Tibial artery (tissue), 4 donors: Measurements from ENCODE around the gene BCKDK.
"Not testable (repeated sequence)": the region's sequence is repeated elsewhere in the genome, so short reads cannot be mapped to it uniquely, and the experiment has no call there.

Experiments used
- DNase-seq, 2 donors: peaks; one replicate each; pipeline ENCODE4 v3.0.0-alpha.2; 2019
- H3K27ac ChIP-seq, 2 donors: fragments of 200-600 bp; sonication (generic) in 1 of 2; 1 replicate in 1 of 2; 2 replicates in 1 of 2; pipeline ENCODE4 v1.5.1; 2018 to 2019; ENCODE audit warnings: mild to moderate bottlenecking in 1 of 2
- H3K27me3 ChIP-seq, 2 donors: fragments of 200-600 bp; sonication (generic) in 1 of 2; one replicate each; pipeline versions ENCODE4 v1.5.1 to v1.6.0; 2016 to 2019
- H3K36me3 ChIP-seq, 3 donors: fragments of 200-600 bp; sonication (generic) in 2 of 3; one replicate each; pipeline ENCODE4 v1.5.1; 2016 to 2019; ENCODE audit warnings: mild to moderate bottlenecking in 2 of 3
- H3K4me1 ChIP-seq, 4 donors: fragments of 200-600 bp; sonication (generic) in 2 of 4; 1 replicate in 3 of 4; 2 replicates in 1 of 4; pipeline ENCODE4 v1.5.1; 2016 to 2019
- H3K4me3 ChIP-seq, 2 donors: fragments of 200-600 bp; sonication (generic) in 1 of 2; 1 replicate in 1 of 2; 2 replicates in 1 of 2; pipeline ENCODE4 v1.5.1; 2018 to 2019; ENCODE audit warnings: mild to moderate bottlenecking in 2 of 2
- H3K9me3 ChIP-seq, 3 donors: fragments of 200-600 bp; sonication (generic) in 1 of 3; one replicate each; pipeline ENCODE4 v1.5.1; 2016 to 2019
- CTCF ChIP-seq, 2 experiments: fragments of 200-600 bp in 1 of 2; fragments of 450-650 bp in 1 of 2; IDR thresholded peaks; one replicate each; pipeline ENCODE4 v1.5.1; 2017 to 2019; ENCODE audit warnings: antibody characterized with exemption in 2 of 2, mild to moderate bottlenecking in 1 of 2, moderate library complexity in 1 of 2
- intact Hi-C: fragments of 100-400 bp; cut with DNase I; formaldehyde crosslinking; loops from one replicate; pipeline ENCODE4 v1.15.0; 2023; ENCODE audit warnings: low total_unique reads

The BCKDK gene

GRCh38 chr16:31135535-31136286 lies 27.5 kb downstream of the BCKDK start, which contains the start of gene PRSS8:
Gene PRSS8, minus strand, starts transcription at chr16:31135727. Its CDS starts 229 bp downstream, at chr16:31135498.
- peak in 1 of 2 donors; percentile 40 for DNase-seq
- intact Hi-C loops: no loop called here
- H3K4me1 ChIP-seq: peaks cover 0 to 28% (median 5%) of the 10 kb centered on the region in 4 donors
- H3K9me3 ChIP-seq: no peaks in the 10 kb centered on the region
- peaks cover 8 to 27% (median 12%) of the 10 kb centered on the region in 3 donors for H3K36me3 ChIP-seq
- no peak for TF ChIP-seq CTCF (IDR thresholded peaks at IDR 0.05)
- H3K27me3 ChIP-seq: peaks cover 0 to 14% of the 10 kb centered on the region in 2 donors
- H3K4me3 ChIP-seq: no peak within 1 kb of the TSS
- H3K27ac ChIP-seq: no peak within 1 kb of the TSS

- Histone ChIP-seq H3K27me3 (peaks cover 0 to 14% of the 10 kb centered on the region in 2 donors), H3K36me3 (peaks cover 5 to 21% (median 6%) of the 10 kb centered on the region in 3 donors), H3K4me1 (peaks cover 0 to 34% (median 6%) of the 10 kb centered on the region in 4 donors), H3K4me3 (no peak overlapping the region), H3K9me3 (no peaks in the 10 kb centered on the region), H3K27ac (no peak overlapping the region)
- DNase-seq: no peak
- intact Hi-C loops: no loop called here
- TF ChIP-seq CTCF (IDR thresholded peaks at IDR 0.05): no peak
Measured at GRCh38 chr16:31136287-31136662, 28.1 kb downstream of the BCKDK start.

GRCh38 chr16:31136822-31137499 lies 28.8 kb downstream of the BCKDK start:
- H3K4me3 ChIP-seq, intact Hi-C loops, DNase-seq, H3K9me3 ChIP-seq, H3K27ac ChIP-seq: not testable (repeated sequence)
- Histone ChIP-seq H3K36me3 (peaks cover 0 to 14% (median 0%) of the 10 kb centered on the region in 3 donors), H3K27me3 (peaks cover 0 to 14% of the 10 kb centered on the region in 2 donors), H3K4me1 (peaks cover 4 to 41% (median 13%) of the 10 kb centered on the region in 4 donors)

GRCh38 chr16:31138621-31139578 lies 30.7 kb downstream of the BCKDK start:
- intact Hi-C loops: no loop called here
- TF ChIP-seq CTCF (IDR thresholded peaks at IDR 0.05): no peak
- Histone ChIP-seq H3K36me3 (no peaks in the 10 kb centered on the region), H3K27me3 (peaks cover 0 to 12% of the 10 kb centered on the region in 2 donors), H3K9me3 (no peaks in the 10 kb centered on the region), H3K4me3 (peak overlapping the region in 1 of 2 donors; percentile 12), H3K4me1 (peaks cover 4 to 49% (median 19%) of the 10 kb centered on the region in 4 donors), H3K27ac (no peak overlapping the region)
- no peak for DNase-seq

- H3K36me3 ChIP-seq, DNase-seq, H3K27me3 ChIP-seq, H3K4me3 ChIP-seq, H3K9me3 ChIP-seq: not testable (repeated sequence)
- intact Hi-C loops: loop anchor here (10.0 kb wide), 1 partner anchor 156 kb away; the partner anchor contains the start of gene HSD3B7
- peaks cover 4 to 34% (median 19%) of the 10 kb centered on the region in 4 donors for H3K4me1 ChIP-seq
- peak overlapping the region; percentile 73 to 78 for H3K27ac ChIP-seq
Measured at GRCh38 chr16:31141071-31141469, 32.9 kb downstream of the BCKDK start.

GRCh38 chr16:31141489-31142108 lies 33.4 kb downstream of the BCKDK start:
- Histone ChIP-seq H3K4me3 (peak overlapping the region; percentile 7 to 64), H3K4me1 (peaks cover 4 to 33% (median 19%) of the 10 kb centered on the region in 4 donors), H3K9me3 (no peaks in the 10 kb centered on the region), H3K27ac (peak overlapping the region; percentile 73 to 78), H3K36me3 (no peaks in the 10 kb centered on the region), H3K27me3 (peaks cover 0 to 6% of the 10 kb centered on the region in 2 donors)
- intact Hi-C loops: loop anchor here (10.0 kb wide), 1 partner anchor 157 kb away; the partner anchor contains the start of gene HSD3B7
- DNase-seq: peak in 1 of 2 donors; percentile 83
- TF ChIP-seq CTCF (IDR thresholded peaks at IDR 0.05): no peak
